Natural killer cell (primary cell): ENCODE results near the gene MAST4. TPM values are rescaled to one million over a fixed set of nuclear protein-coding genes. Genes with fewer than 3 reads are reported as not detected.

Experiments
- ATAC-seq, 3 donors: fragments of 150-1000 bp in 2 of 3; fragments of 200-7000 bp in 1 of 3; cut with Tn5 transposase; 1 replicate in 1 of 3; 2 replicates in 2 of 3; pipeline ENCODE4 v1.10.0; 2021; ENCODE audit warnings: mild to moderate bottlenecking in 2 of 3, moderate library complexity in 2 of 3
- DNase-seq, 2 donors: peaks; one replicate each; pipeline versions ENCODE4 v3.0.0 to v3.0.0-alpha.2; 2013 to 2021; ENCODE audit warnings: mixed read lengths in 1 of 2
- H3K27ac ChIP-seq: one replicate; pipeline ENCODE4 v1.5.1; 2013; ENCODE audit warnings: mild to moderate bottlenecking, low read length
- H3K27me3 ChIP-seq: one replicate; pipeline ENCODE4 v1.6.1; 2013; ENCODE audit warnings: low read length; ENCODE audit not compliant: control insufficient read depth, insufficient read depth
- H3K36me3 ChIP-seq: one replicate; pipeline ENCODE4 v1.6.1; 2013; ENCODE audit warnings: low read length; ENCODE audit not compliant: control insufficient read depth, insufficient read depth
- H3K4me1 ChIP-seq: one replicate; pipeline ENCODE4 v1.6.1; 2013; ENCODE audit warnings: low read length; ENCODE audit not compliant: control insufficient read depth, insufficient read depth
- H3K4me3 ChIP-seq: one replicate; pipeline ENCODE4 v1.5.1; 2013; ENCODE audit warnings: low read length
- H3K9me3 ChIP-seq: one replicate; pipeline ENCODE4 v1.6.1; 2013; ENCODE audit warnings: low read length; ENCODE audit not compliant: control insufficient read depth, insufficient read depth
- H3K27ac Mint-ChIP-seq, 2 donors: one replicate each; pipeline ENCODE4 v1.8.0; 2022; ENCODE audit warnings: mild to moderate bottlenecking in 2 of 2, mixed read lengths in 2 of 2, moderate library complexity in 1 of 2
- H3K27me3 Mint-ChIP-seq, 2 donors: one replicate each; pipeline ENCODE4 v1.8.0; 2022; ENCODE audit warnings: low read depth in 2 of 2, mixed read lengths in 2 of 2
- H3K36me3 Mint-ChIP-seq: one replicate; pipeline ENCODE4 v1.8.0; 2022; ENCODE audit warnings: mixed read lengths
- H3K4me1 Mint-ChIP-seq, 2 donors: one replicate each; pipeline ENCODE4 v1.8.0; 2022; ENCODE audit warnings: mixed read lengths in 2 of 2
- H3K4me3 Mint-ChIP-seq: one replicate; pipeline ENCODE4 v1.8.0; 2022; ENCODE audit warnings: mild to moderate bottlenecking, moderate library complexity, mixed read lengths
- H3K9me3 Mint-ChIP-seq, 2 donors: one replicate each; pipeline ENCODE4 v1.8.0; 2022; ENCODE audit warnings: mixed read lengths in 2 of 2
- WGBS: methylation state at CpG from one replicate; pipeline ENCODE4 v1.1.7; 2013; ENCODE audit warnings: missing lambda C conversion rate; ENCODE audit not compliant: insufficient coverage; 5-methylcytosine and 5-hydroxymethylcytosine counted together
- intact Hi-C: fragments of 100-400 bp; cut with micrococcal nuclease; formaldehyde crosslinking; loops from one replicate; pipeline ENCODE4 v1.14.2; 2022
- total RNA-seq, 4 donors: library from RNA; stranded (reverse); fragments of 120-200 nt in 1 of 4; gene quantifications; one replicate each; pipeline versions ENCODE4 v1.2.3 to v1.2.4, GENCODE V29; 2013 to 2022
- TF ChIP-seq, protein P1 (sequence below): fragments of 200-600 bp; IDR thresholded peaks from one replicate; pipeline ENCODE4 v1.8.0; 2022; ENCODE audit warnings: antibody characterized with exemption

Gene MAST4
- total RNA-seq, 3 donors from 2014 or later (not counting 1 experiment from before 2014, with no cell fraction given): 6.5 to 14.1 (median 12.7) TPM

DNA sequence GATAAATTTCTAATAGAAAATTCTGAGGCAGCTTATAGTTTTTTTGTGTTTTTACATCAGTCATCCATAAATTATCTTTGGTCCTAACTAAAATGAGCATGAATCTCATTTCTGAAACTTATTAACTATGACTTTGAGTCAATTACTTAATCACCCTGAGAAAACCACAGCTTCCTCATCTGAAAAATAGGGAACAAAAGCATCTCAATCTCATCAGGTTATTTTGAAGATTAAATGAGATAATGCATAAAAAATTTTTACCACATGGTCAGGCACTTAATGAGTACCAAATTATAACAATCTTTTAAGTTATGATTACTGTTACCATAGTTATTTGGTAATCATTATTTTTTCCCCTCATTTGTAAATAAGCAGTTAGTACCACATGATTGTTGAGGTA lies 279.1 kb downstream of the MAST4 start:
- intact Hi-C loops: no loop called here
- H3K9me3 Mint-ChIP-seq: no peaks in the 10 kb centered on the region
- Histone ChIP-seq H3K4me3 (no peak overlapping the region), H3K27ac (no peak overlapping the region), H3K4me1 (no peaks in the 10 kb centered on the region), H3K9me3 (no peaks in the 10 kb centered on the region), H3K36me3 (no peaks in the 10 kb centered on the region), H3K27me3 (no peaks in the 10 kb centered on the region)
- TF ChIP-seq, protein P1, sequence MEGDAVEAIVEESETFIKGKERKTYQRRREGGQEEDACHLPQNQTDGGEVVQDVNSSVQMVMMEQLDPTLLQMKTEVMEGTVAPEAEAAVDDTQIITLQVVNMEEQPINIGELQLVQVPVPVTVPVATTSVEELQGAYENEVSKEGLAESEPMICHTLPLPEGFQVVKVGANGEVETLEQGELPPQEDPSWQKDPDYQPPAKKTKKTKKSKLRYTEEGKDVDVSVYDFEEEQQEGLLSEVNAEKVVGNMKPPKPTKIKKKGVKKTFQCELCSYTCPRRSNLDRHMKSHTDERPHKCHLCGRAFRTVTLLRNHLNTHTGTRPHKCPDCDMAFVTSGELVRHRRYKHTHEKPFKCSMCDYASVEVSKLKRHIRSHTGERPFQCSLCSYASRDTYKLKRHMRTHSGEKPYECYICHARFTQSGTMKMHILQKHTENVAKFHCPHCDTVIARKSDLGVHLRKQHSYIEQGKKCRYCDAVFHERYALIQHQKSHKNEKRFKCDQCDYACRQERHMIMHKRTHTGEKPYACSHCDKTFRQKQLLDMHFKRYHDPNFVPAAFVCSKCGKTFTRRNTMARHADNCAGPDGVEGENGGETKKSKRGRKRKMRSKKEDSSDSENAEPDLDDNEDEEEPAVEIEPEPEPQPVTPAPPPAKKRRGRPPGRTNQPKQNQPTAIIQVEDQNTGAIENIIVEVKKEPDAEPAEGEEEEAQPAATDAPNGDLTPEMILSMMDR: no peak
- H3K4me3 Mint-ChIP-seq: no peak overlapping the region
- DNase-seq (no peak), ATAC-seq (peak in 1 of 3 donors; percentile 61)
- no peak overlapping the region for H3K27ac Mint-ChIP-seq
- no peaks in the 10 kb centered on the region for H3K4me1 Mint-ChIP-seq
- H3K36me3 Mint-ChIP-seq: no peaks in the 10 kb centered on the region
- peaks cover 0 to 3% of the 10 kb centered on the region in 2 donors for H3K27me3 Mint-ChIP-seq

GRCh38 chr5:66876266-66876807 lies 280.1 kb downstream of the MAST4 start:
- H3K9me3 Mint-ChIP-seq: no peaks in the 10 kb centered on the region

DNA sequence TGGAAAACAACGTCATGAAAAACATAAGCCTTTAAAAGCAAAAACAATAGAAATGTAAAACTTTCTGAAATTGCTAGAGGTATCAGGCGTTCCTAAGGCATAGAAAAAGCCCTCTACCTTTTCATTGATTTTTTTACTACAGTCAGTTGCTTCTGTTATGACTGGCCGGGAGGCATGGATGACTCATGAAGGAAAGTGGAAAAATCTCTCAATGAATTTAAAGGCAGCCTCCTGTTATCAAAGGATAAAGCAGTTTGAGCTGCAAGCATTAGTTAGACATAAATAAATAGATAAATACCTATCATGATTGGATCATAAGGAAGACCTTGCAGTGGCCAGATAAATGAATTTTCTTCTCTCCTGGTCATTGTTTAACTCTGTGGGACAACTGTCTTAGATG lies 281.6 kb downstream of the MAST4 start:
- Mint-ChIP-seq H3K4me3 (no peak overlapping the region), H3K27ac (no peak overlapping the region), H3K36me3 (no peaks in the 10 kb centered on the region), H3K27me3 (no peaks in the 10 kb centered on the region), H3K9me3 (no peaks in the 10 kb centered on the region), H3K4me1 (no peaks in the 10 kb centered on the region)
- 90% methylated on average over 2 of the region's 3 CpGs for WGBS
- Histone ChIP-seq H3K4me3 (no peak overlapping the region), H3K36me3 (no peaks in the 10 kb centered on the region), H3K27me3 (no peaks in the 10 kb centered on the region), H3K27ac (no peak overlapping the region), H3K9me3 (no peaks in the 10 kb centered on the region), H3K4me1 (no peaks in the 10 kb centered on the region)
- TF ChIP-seq, protein P1: no peak
- ATAC-seq (no peak), DNase-seq (no peak)
- intact Hi-C loops: no loop called here

More at GRCh38 chr5:66876266-66876807, 280.1 kb downstream of the MAST4 start:
- Mint-ChIP-seq H3K27me3 (no peaks in the 10 kb centered on the region), H3K4me3 (no peak overlapping the region), H3K36me3 (no peaks in the 10 kb centered on the region), H3K27ac (no peak overlapping the region), H3K4me1 (no peaks in the 10 kb centered on the region)
- TF ChIP-seq, protein P1: no peak
- Histone ChIP-seq H3K27ac (no peak overlapping the region), H3K27me3 (no peaks in the 10 kb centered on the region), H3K4me1 (no peaks in the 10 kb centered on the region), H3K9me3 (no peaks in the 10 kb centered on the region), H3K36me3 (no peaks in the 10 kb centered on the region), H3K4me3 (no peak overlapping the region)
- ATAC-seq: no peak
- intact Hi-C loops: no loop called here
- 90% methylated on average over 6 of the region's 6 CpGs for WGBS
- DNase-seq: no peak

DNA sequence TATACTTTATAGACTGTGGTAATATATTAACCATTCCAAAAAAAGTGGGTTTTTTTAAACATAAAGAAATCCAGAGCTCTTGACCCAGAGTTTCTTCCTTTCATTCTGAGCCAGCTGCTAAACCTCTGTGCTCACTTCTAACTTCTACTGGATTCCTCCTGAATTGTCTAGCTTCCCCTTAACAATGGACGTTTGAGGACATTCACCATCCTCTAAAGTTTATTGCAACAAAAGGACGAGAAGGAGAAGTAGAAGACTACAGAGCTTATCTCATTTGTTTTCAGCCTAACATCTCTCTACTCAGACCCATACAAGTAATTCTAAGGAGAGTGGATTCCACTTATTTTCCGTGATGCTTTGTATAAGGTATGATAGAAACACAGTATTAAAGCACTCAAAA lies 284.2 kb downstream of the MAST4 start:
- no peak for ATAC-seq
- H3K36me3 Mint-ChIP-seq: no peaks in the 10 kb centered on the region
- no peaks in the 10 kb centered on the region for H3K27me3 ChIP-seq
- H3K4me3 Mint-ChIP-seq: no peak overlapping the region
- intact Hi-C loops: no loop called here
- DNase-seq: no peak
- TF ChIP-seq, protein P1: no peak
- 70% methylated on average over 2 of the region's 3 CpGs for WGBS
- no peak overlapping the region for H3K4me3 ChIP-seq
- no peaks in the 10 kb centered on the region for H3K4me1 ChIP-seq
- no peak overlapping the region for H3K27ac Mint-ChIP-seq
- H3K27ac ChIP-seq: no peak overlapping the region
- H3K9me3 ChIP-seq: no peaks in the 10 kb centered on the region
- peaks cover 0 to 8% of the 10 kb centered on the region in 2 donors for H3K27me3 Mint-ChIP-seq
- H3K4me1 Mint-ChIP-seq: no peaks in the 10 kb centered on the region
- no peaks in the 10 kb centered on the region for H3K36me3 ChIP-seq
- H3K9me3 Mint-ChIP-seq: no peaks in the 10 kb centered on the region
